Neural progenitor cell (in vitro differentiated cells): ENCODE measurements around the gene CDC42EP5. TPM values are rescaled to one million over a fixed set of nuclear protein-coding genes. Genes with fewer than 3 reads are reported as not detected.
A peak's percentile ranks its signal among the peaks of the same experiment; 100 is the strongest.

ENCODE experiments used
- DNase-seq: peaks from one replicate; pipeline ENCODE4 v3.0.0-alpha.2; 2016; ENCODE audit warnings: low spot score
- H2AFZ ChIP-seq: fragments of 200-600 bp; sonication (generic); replicated peaks from 2 replicates; pipeline ENCODE4 v1.6.1; 2016; ENCODE audit warnings: antibody characterized with exemption
- H3F3A ChIP-seq: fragments of 200-600 bp; sonication (generic); 2 replicates; pipeline ENCODE4 v1.6.1; 2016; ENCODE audit warnings: antibody characterized with exemption, low read depth
- H3K27ac ChIP-seq: fragments of 200-600 bp; sonication (generic); 2 replicates; pipeline ENCODE4 v1.5.1; 2016; ENCODE audit warnings: mild to moderate bottlenecking
- H3K27me3 ChIP-seq: fragments of 200-600 bp; sonication (generic); 2 replicates; pipeline ENCODE4 v1.6.1; 2016; ENCODE audit warnings: mild to moderate bottlenecking, moderate library complexity
- H3K36me3 ChIP-seq: fragments of 200-600 bp; sonication (generic); 2 replicates; pipeline ENCODE4 v1.5.1; 2016
- H3K4me1 ChIP-seq: fragments of 200-600 bp; sonication (generic); 2 replicates; pipeline ENCODE4 v1.6.1; 2016; ENCODE audit warnings: mixed run types
- H3K4me2 ChIP-seq: fragments of 200-600 bp; sonication (generic); 2 replicates; pipeline ENCODE4 v1.6.1; 2016
- H3K4me3 ChIP-seq: fragments of 200-600 bp; sonication (generic); 2 replicates; pipeline ENCODE4 v1.5.1; 2016
- H3K79me2 ChIP-seq: fragments of 200-600 bp; sonication (generic); 2 replicates; pipeline ENCODE4 v1.6.1; 2016; ENCODE audit warnings: low read depth
- H3K9ac ChIP-seq: fragments of 200-600 bp; sonication (generic); 2 replicates; pipeline ENCODE4 v1.6.1; 2016
- H3K9me3 ChIP-seq: fragments of 200-600 bp; sonication (generic); 2 replicates; pipeline ENCODE4 v1.5.1; 2016; ENCODE audit warnings: low read depth
- H4K20me1 ChIP-seq: fragments of 200-600 bp; sonication (generic); 2 replicates; pipeline ENCODE4 v1.6.1; 2016; ENCODE audit warnings: low read depth
- H3K27ac Mint-ChIP-seq: 3 replicates; pipeline ENCODE4 v1.8.0; 2021; ENCODE audit warnings: mixed read lengths
- H3K27me3 Mint-ChIP-seq: 2 replicates; pipeline ENCODE4 v1.8.0; 2022; ENCODE audit warnings: low read depth, mild to moderate bottlenecking, inconsistent platforms, moderate library complexity, mixed read lengths; ENCODE audit not compliant: insufficient read depth
- H3K36me3 Mint-ChIP-seq: 3 replicates; pipeline ENCODE4 v1.8.0; 2021; ENCODE audit warnings: mixed read lengths
- H3K4me1 Mint-ChIP-seq: 3 replicates; pipeline ENCODE4 v1.8.0; 2021; ENCODE audit warnings: mixed read lengths
- H3K4me3 Mint-ChIP-seq: 3 replicates; pipeline ENCODE4 v1.8.0; 2021; ENCODE audit warnings: mild to moderate bottlenecking, moderate library complexity, mixed read lengths
- H3K9me3 Mint-ChIP-seq: 3 replicates; pipeline ENCODE4 v1.8.0; 2020; ENCODE audit warnings: mixed read lengths
- CTCF ChIP-seq: fragments of 200-600 bp; sonication (generic); IDR thresholded peaks from 2 replicates; pipeline ENCODE4 v1.5.1; 2017; ENCODE audit warnings: antibody characterized with exemption, mild to moderate bottlenecking
- EZH2 ChIP-seq: fragments of 200-600 bp; sonication (generic); IDR thresholded peaks from 2 replicates; pipeline ENCODE4 v1.6.1; 2017; ENCODE audit warnings: antibody characterized with exemption, mild to moderate bottlenecking, moderate library complexity
- EZH2phosphoT487 ChIP-seq: fragments of 200-600 bp; sonication (generic); IDR thresholded peaks from 2 replicates; pipeline ENCODE4 v1.6.1; 2017; ENCODE audit warnings: antibody characterized with exemption
- total RNA-seq: library from RNA; depleted of rRNA; stranded (reverse); fragments of >200 nt; gene quantifications from 2 replicates; pipeline ENCODE4 v1.2.3, GENCODE V29; 2015; ENCODE audit warnings: low replicate concordance

The CDC42EP5 gene
- total RNA-seq, 1 donor from 2014 or later = not detected

GRCh38 chr19:54429545-54430227, 43.4 kb downstream of the CDC42EP5 start:
- H2AFZ ChIP-seq = no peak overlapping the region
- peaks cover 51% of the 10 kb centered on the region for H3K4me1 Mint-ChIP-seq
- H4K20me1 ChIP-seq = peaks cover 64% of the 10 kb centered on the region
- peaks cover 13% of the 10 kb centered on the region for H3K27me3 Mint-ChIP-seq
- H3F3A ChIP-seq = peaks cover 13% of the 10 kb centered on the region
- H3K9me3 Mint-ChIP-seq = no peaks in the 10 kb centered on the region
- peak overlapping the region; percentile 68 for H3K4me3 Mint-ChIP-seq
- peak; percentile 29 for DNase-seq
- peak overlapping the region; percentile 44 for H3K27ac Mint-ChIP-seq
- H3K9me3 ChIP-seq = no peaks in the 10 kb centered on the region
- H3K79me2 ChIP-seq = no peaks in the 10 kb centered on the region
- H3K36me3 Mint-ChIP-seq = peaks cover 36% of the 10 kb centered on the region
- TF ChIP-seq CTCF (no peak), EZH2 (no peak), EZH2phosphoT487 (no peak)
- H3K9ac ChIP-seq = no peak overlapping the region
- H3K4me2 ChIP-seq = peak overlapping the region; percentile 64
- no peaks in the 10 kb centered on the region for H3K36me3 ChIP-seq
- H3K4me3 ChIP-seq = no peak overlapping the region
- H3K27me3 ChIP-seq = no peaks in the 10 kb centered on the region
- H3K27ac ChIP-seq = no peak overlapping the region
- peaks cover 16% of the 10 kb centered on the region for H3K4me1 ChIP-seq

- H3K4me3 ChIP-seq = no peak overlapping the region
- H3K4me1 Mint-ChIP-seq = peaks cover 46% of the 10 kb centered on the region
- TF ChIP-seq EZH2 (no peak), CTCF (no peak), EZH2phosphoT487 (no peak)
These were observed 44.0 kb downstream of the CDC42EP5 start for GRCh38 chr19:54429176-54429495.

GRCh38 chr19:54428323-54429175, 44.5 kb downstream of the CDC42EP5 start:
- Histone ChIP-seq H3K4me2 (no peak overlapping the region), H3K27ac (no peak overlapping the region), H3K79me2 (no peaks in the 10 kb centered on the region), H3F3A (peaks cover 5% of the 10 kb centered on the region), H3K4me1 (peaks cover 16% of the 10 kb centered on the region), H3K36me3 (no peaks in the 10 kb centered on the region), H3K27me3 (no peaks in the 10 kb centered on the region), H3K9ac (peak overlapping the region; percentile 5), H4K20me1 (peaks cover 52% of the 10 kb centered on the region), H3K4me3 (no peak overlapping the region), H2AFZ (no peak overlapping the region), H3K9me3 (no peaks in the 10 kb centered on the region)
- no peaks in the 10 kb centered on the region for H3K9me3 Mint-ChIP-seq
- H3K4me1 Mint-ChIP-seq = peaks cover 45% of the 10 kb centered on the region
- no peak for TF ChIP-seq EZH2
- TF ChIP-seq CTCF = no peak
- no peak for TF ChIP-seq EZH2phosphoT487
- no peak overlapping the region for H3K4me3 Mint-ChIP-seq
- peak overlapping the region; percentile 44 for H3K27ac Mint-ChIP-seq
- peaks cover 6% of the 10 kb centered on the region for H3K27me3 Mint-ChIP-seq
- no peak for DNase-seq
- H3K36me3 Mint-ChIP-seq = peaks cover 38% of the 10 kb centered on the region

More at GRCh38 chr19:54429176-54429495, 44.0 kb downstream of the CDC42EP5 start:
- Histone ChIP-seq H3K4me1 (peaks cover 16% of the 10 kb centered on the region), H3K79me2 (no peaks in the 10 kb centered on the region), H3K4me2 (no peak overlapping the region), H4K20me1 (peaks cover 58% of the 10 kb centered on the region), H2AFZ (no peak overlapping the region), H3K36me3 (no peaks in the 10 kb centered on the region), H3F3A (peaks cover 8% of the 10 kb centered on the region), H3K27me3 (no peaks in the 10 kb centered on the region), H3K9me3 (no peaks in the 10 kb centered on the region), H3K27ac (no peak overlapping the region), H3K9ac (peak overlapping the region; percentile 5)
- Mint-ChIP-seq H3K27me3 (peaks cover 10% of the 10 kb centered on the region), H3K36me3 (peaks cover 36% of the 10 kb centered on the region), H3K27ac (peak overlapping the region; percentile 44), H3K4me3 (peak overlapping the region; percentile 68), H3K9me3 (no peaks in the 10 kb centered on the region)
- DNase-seq = no peak
